Breast epithelium (tissue), 3 donors: Measurements from ENCODE around the gene CDH4.

ENCODE experiments used
- POLR2A ChIP-seq: fragments of 450-650 bp; IDR thresholded peaks from one replicate; pipeline ENCODE4 v1.6.1; 2016; ENCODE audit warnings: antibody characterized with exemption, mild to moderate bottlenecking, moderate library complexity
- TF ChIP-seq, protein P1 (sequence below), 3 donors: fragments of 450-650 bp; IDR thresholded peaks; one replicate each; pipeline ENCODE4 v1.5.1; 2016 to 2017; ENCODE audit warnings: antibody characterized with exemption in 3 of 3, mild to moderate bottlenecking in 3 of 3, moderate library complexity in 3 of 3

DNA sequence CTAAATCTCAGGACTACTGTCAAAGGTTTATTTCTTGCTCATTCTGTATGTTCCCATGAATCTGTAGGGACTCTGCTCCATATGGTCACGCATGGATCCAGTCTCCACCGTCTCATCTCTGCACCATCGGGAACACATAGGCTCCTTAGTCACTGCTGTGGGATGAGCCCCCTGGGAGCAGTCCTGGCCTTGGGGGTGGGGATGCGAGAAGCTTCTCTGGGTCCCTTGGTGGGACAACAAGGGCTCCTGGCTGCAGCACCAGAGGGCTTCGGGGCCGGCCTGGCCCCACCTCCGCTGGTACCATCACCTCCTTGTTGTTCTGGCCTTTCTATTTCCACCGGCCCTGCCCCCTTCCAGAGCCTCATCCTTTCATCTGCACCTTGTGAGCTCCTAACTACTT is 148.4 kb downstream of the CDH4 start:
- TF ChIP-seq, protein P1, sequence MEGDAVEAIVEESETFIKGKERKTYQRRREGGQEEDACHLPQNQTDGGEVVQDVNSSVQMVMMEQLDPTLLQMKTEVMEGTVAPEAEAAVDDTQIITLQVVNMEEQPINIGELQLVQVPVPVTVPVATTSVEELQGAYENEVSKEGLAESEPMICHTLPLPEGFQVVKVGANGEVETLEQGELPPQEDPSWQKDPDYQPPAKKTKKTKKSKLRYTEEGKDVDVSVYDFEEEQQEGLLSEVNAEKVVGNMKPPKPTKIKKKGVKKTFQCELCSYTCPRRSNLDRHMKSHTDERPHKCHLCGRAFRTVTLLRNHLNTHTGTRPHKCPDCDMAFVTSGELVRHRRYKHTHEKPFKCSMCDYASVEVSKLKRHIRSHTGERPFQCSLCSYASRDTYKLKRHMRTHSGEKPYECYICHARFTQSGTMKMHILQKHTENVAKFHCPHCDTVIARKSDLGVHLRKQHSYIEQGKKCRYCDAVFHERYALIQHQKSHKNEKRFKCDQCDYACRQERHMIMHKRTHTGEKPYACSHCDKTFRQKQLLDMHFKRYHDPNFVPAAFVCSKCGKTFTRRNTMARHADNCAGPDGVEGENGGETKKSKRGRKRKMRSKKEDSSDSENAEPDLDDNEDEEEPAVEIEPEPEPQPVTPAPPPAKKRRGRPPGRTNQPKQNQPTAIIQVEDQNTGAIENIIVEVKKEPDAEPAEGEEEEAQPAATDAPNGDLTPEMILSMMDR (IDR thresholded peaks at IDR 0.05), result no peak
- TF ChIP-seq POLR2A, result no peak
